ENCODE data around the gene PRRG4.

DNA sequence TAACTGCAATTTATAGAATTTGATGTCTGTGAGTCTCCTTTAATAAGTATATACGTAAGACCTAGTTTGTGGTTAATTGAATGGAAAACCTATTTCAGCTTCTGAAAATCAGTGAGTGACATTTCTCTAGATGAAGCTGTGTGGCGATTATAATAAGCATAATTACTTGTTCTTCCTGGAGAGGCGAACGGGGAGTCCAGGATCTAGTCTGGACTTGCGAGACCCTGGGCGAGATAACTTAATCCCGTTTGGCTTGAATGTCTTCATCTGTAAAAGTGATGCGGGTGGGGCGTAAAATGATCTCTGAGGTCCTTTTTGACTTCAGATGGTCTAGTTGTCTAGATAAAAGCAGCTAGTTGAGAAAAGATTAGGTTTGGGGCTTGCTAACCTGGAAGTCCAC lies 1.1 kb downstream of the PRRG4 start:
- TF ChIP-seq CTCF (IDR thresholded peaks at IDR 0.05) (no peak), ZFX (IDR thresholded peaks at IDR 0.05; ENCODE audit: borderline replicate concordance) (no peak)
